ENCODE data around the gene CDAN1. TPM values are rescaled to one million over a fixed set of nuclear protein-coding genes. Genes with fewer than 3 reads are reported as not detected.
"Not testable (repeated sequence)": the region's sequence is repeated elsewhere in the genome, so short reads cannot be mapped to it uniquely, and the experiment has no call there.

Gene CDAN1
- 10 to 100 TPM; 14.5 to 15.4 (median 14.6) TPM for polyA plus RNA-seq (ENCODE audit: insufficient read length in 3 of 3)

- DNase-seq (ENCODE audit: low read depth in 3 of 3, low spot score in 2 of 3): peak; percentile 48 to 80 (median 62)
These were observed at the start of gene CDAN1 for GRCh38 chr15:42736793-42737528. TSS of gene CDAN1 (minus strand) at chr15:42737128. CDS start at chr15:42737102, 26 bp downstream.

- no peak for DNase-seq (ENCODE audit: low read depth in 3 of 3, low spot score in 2 of 3)
These were observed 48.6 kb upstream of the CDAN1 start for GRCh38 chr15:42785569-42785968.

- no peak for DNase-seq (ENCODE audit: low read depth in 3 of 3, low spot score in 2 of 3)
These were observed 47.8 kb upstream of the CDAN1 start for GRCh38 chr15:42784705-42785104.

- DNase-seq (ENCODE audit: low read depth in 3 of 3, low spot score in 2 of 3): no peak
These were observed 45.8 kb upstream of the CDAN1 start for GRCh38 chr15:42782716-42783115.

GRCh38 chr15:42775416-42775815 is 38.5 kb upstream of the CDAN1 start:
- DNase-seq (ENCODE audit: low read depth in 3 of 3, low spot score in 2 of 3): no peak

- DNase-seq (ENCODE audit: low read depth in 3 of 3, low spot score in 2 of 3): no peak
These were observed 36.0 kb upstream of the CDAN1 start for GRCh38 chr15:42772901-42773300.

- DNase-seq (ENCODE audit: low read depth in 3 of 3, low spot score in 2 of 3): no peak
These were observed 35.2 kb upstream of the CDAN1 start for GRCh38 chr15:42772144-42772543.

GRCh38 chr15:42766109-42766508 is 29.2 kb upstream of the CDAN1 start:
- DNase-seq (ENCODE audit: low read depth in 3 of 3, low spot score in 2 of 3): not testable (repeated sequence)

GRCh38 chr15:42764154-42764731 is 27.3 kb upstream of the CDAN1 start:
- not testable (repeated sequence) for DNase-seq (ENCODE audit: low read depth in 3 of 3, low spot score in 2 of 3)

GRCh38 chr15:42761813-42762212 is 24.9 kb upstream of the CDAN1 start:
- DNase-seq (ENCODE audit: low read depth in 3 of 3, low spot score in 2 of 3): not testable (repeated sequence)

- no peak for DNase-seq (ENCODE audit: low read depth in 3 of 3, low spot score in 2 of 3)
These were observed 23.8 kb upstream of the CDAN1 start for GRCh38 chr15:42760759-42761158.

GRCh38 chr15:42759093-42759492 is 22.2 kb upstream of the CDAN1 start:
- DNase-seq (ENCODE audit: low read depth in 3 of 3, low spot score in 2 of 3): no peak

GRCh38 chr15:42750306-42750705 is 13.4 kb upstream of the CDAN1 start:
- no peak for DNase-seq (ENCODE audit: low read depth in 3 of 3, low spot score in 2 of 3)

- no peak for DNase-seq (ENCODE audit: low read depth in 3 of 3, low spot score in 2 of 3)
These were observed 12.3 kb upstream of the CDAN1 start for GRCh38 chr15:42749266-42749665.

GRCh38 chr15:42744195-42744594 is 7.3 kb upstream of the CDAN1 start:
- no peak for DNase-seq (ENCODE audit: low read depth in 3 of 3, low spot score in 2 of 3)

GRCh38 chr15:42742149-42742548 is 5.2 kb upstream of the CDAN1 start:
- no peak for DNase-seq (ENCODE audit: low read depth in 3 of 3, low spot score in 2 of 3)

- no peak for DNase-seq (ENCODE audit: low read depth in 3 of 3, low spot score in 2 of 3)
These were observed 4.8 kb upstream of the CDAN1 start for GRCh38 chr15:42741710-42742109.

GRCh38 chr15:42737529-42738328 is 801 bp upstream of the CDAN1 start:
- DNase-seq (ENCODE audit: low read depth in 3 of 3, low spot score in 2 of 3): peak in 1 of 3 donors; percentile 10

- peak in 1 of 3 donors; percentile 12 for DNase-seq (ENCODE audit: low read depth in 3 of 3, low spot score in 2 of 3)
These were observed 643 bp downstream of the CDAN1 start for GRCh38 chr15:42736178-42736792.

GRCh38 chr15:42735382-42736165 is 1.4 kb downstream of the CDAN1 start:
- no peak for DNase-seq (ENCODE audit: low read depth in 3 of 3, low spot score in 2 of 3)
